Coronary artery (tissue), 2 donors: ENCODE results near the gene CDT1.

Experiments used
- DNase-seq: peaks from one replicate; pipeline ENCODE4 v3.0.0-alpha.2; 2017; ENCODE audit warnings: low spot score
- H3K27ac ChIP-seq, 2 donors: fragments of 200-600 bp; sonication (generic); one replicate each; pipeline ENCODE4 v1.5.1; 2016 to 2019
- H3K4me3 ChIP-seq: fragments of 200-600 bp; sonication (generic); 2 replicates; pipeline ENCODE4 v1.5.1; 2016; ENCODE audit warnings: mild to moderate bottlenecking, moderate library complexity
- TF ChIP-seq, protein P1 (sequence below): fragments of 200-600 bp; sonication (generic); IDR thresholded peaks from one replicate; pipeline ENCODE4 v1.5.1; 2019; ENCODE audit warnings: antibody characterized with exemption

The CDT1 gene

DNA sequence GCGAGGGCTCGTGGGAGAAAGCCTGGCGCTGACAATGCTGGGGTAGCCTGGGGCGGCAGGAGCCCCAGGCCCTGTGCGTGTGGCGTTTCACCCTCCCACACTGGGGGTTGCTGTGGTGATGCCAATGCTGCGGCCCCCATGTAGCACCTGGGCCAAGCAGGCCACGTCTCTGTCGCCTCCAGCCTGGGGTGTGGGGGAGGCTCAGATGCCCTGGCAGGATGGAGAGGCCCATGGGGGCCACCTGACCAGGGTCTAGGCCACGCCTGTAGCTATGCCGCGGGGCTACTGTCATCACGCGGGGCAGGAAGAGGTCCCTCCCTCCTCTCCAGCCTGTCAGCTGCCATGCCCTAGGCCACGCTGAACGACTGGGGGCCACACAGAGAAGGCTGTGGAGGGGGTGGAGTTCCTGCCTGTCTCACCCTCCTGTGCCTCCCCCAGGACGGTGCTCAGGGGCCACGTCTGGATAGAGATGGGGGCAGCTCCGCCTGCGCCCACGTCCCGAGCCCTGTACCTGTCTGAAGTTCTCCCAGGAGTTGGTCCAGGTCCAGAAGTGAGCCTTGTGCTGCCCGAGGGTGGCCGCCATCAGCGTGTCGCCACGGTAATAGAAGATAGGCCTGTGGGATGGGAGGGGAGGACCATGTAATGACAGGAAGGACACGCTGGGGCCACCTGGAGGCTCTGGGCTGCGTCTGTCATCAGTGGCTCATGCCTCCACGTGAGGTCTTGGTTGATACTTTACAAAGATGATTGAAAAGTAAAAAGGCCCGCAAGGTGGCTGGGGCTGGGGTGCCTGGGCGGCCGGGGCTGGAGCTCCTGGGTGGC is 20.9 kb downstream of the CDT1 start:
- Histone ChIP-seq H3K27ac (no peak overlapping the region), H3K4me3 (no peak overlapping the region)
- no peak for DNase-seq
- TF ChIP-seq, protein P1, sequence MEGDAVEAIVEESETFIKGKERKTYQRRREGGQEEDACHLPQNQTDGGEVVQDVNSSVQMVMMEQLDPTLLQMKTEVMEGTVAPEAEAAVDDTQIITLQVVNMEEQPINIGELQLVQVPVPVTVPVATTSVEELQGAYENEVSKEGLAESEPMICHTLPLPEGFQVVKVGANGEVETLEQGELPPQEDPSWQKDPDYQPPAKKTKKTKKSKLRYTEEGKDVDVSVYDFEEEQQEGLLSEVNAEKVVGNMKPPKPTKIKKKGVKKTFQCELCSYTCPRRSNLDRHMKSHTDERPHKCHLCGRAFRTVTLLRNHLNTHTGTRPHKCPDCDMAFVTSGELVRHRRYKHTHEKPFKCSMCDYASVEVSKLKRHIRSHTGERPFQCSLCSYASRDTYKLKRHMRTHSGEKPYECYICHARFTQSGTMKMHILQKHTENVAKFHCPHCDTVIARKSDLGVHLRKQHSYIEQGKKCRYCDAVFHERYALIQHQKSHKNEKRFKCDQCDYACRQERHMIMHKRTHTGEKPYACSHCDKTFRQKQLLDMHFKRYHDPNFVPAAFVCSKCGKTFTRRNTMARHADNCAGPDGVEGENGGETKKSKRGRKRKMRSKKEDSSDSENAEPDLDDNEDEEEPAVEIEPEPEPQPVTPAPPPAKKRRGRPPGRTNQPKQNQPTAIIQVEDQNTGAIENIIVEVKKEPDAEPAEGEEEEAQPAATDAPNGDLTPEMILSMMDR = no peak

DNA sequence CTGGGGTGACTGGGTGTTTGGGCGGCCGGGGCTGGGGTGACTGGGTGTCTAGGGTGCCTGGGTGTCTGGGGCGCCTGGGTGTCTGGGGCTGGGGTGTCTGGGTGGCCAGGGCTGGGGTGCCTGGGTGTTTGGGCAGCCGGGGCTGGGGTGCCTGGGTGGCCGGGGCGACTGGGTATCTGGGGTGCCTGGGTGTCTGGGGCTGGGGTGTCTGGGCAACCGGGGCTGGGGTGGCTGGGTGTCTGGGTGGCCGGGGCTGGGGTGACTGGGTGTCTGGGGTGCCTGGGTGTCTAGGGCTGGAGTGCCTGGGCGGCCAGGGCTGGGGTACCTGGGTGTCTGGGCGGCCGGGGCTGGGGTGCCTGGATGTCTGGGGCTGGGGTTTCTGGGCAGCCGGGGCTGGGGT is 21.6 kb downstream of the CDT1 start:
- Histone ChIP-seq H3K27ac (no peak overlapping the region), H3K4me3 (no peak overlapping the region)
- DNase-seq = no peak
- TF ChIP-seq, protein P1 = no peak

DNA sequence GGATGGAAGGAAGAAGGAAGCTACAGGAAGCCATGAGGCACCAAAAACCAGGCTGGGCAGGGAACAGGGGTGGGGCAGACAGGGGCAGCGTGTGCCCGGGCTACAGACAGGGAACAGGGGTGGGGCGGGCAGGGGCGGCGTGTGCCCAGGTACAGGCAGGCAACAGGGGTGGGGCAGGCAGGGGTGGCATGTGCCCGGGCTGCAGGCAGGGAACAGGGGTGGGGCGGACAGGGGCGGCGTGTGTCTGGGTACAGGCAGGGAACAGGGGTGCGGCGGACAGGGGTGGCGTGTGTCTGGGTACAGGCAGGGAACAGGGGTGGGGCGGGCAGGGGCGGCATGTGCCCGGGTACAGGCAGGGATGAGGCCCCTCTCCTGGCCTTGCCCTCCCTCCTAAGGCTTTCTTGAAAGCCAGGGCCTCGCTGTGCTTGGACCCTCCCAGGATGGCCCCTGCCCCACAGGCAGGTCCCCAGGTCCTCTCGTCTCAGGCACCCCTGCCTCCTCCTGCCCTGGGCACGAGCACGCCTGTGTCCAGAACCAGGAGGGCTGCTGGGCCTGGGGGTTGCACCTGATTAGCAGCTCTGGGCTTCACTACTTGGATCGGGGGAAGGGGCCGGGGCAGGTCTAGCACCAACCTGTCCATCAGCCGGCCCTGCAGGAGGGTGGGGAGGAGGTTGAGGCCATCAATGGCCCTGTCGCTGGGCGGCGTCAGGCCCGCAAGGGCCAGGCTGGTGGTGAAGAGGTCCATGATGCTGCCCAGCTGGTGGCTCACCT is 22.7 kb downstream of the CDT1 start:
- H3K27ac ChIP-seq = no peak overlapping the region
- TF ChIP-seq, protein P1 = no peak
- no peak for DNase-seq
- no peak overlapping the region for H3K4me3 ChIP-seq

DNA sequence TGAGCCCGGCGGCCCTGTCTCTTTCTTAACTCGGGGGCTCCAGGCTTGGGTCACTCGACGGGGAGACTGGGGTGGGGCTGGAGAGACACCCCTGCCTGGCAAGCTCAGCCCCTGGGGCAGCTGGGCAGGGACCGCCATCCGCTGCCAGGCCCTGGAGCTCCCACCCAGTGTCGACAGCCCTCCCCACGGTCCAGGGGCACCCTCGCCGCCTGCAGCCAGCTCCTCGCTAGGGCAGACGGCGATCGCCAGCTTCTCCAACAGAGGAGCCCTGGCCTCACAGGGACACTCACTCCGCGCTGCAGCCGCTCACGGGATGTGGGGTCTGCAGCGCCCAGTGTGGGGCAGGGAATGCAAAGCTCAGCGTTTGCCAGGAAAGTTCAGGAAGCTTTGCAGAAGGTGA is 24.1 kb downstream of the CDT1 start:
- TF ChIP-seq, protein P1 = no peak
- Histone ChIP-seq H3K27ac (no peak overlapping the region), H3K4me3 (no peak overlapping the region)
- DNase-seq = no peak

DNA sequence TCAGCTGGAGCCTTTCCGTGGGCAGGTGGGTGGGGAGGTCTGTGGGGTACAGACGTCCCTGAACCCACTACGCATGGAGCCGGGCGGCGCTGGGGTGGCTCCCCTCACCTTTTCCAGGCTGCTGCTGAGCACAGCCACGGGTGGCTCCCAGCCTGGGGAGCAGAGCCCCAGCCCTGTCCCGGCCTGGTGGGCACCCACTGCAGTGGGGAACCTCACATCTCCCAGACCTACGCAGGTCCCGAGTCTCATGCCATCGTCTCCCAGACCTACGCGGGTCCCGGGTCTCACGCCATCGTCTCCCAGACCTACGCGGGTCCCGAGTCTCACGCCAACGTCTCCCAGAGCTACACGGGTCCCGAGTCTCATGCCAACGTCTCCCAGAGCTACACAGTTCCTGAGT is 25.1 kb downstream of the CDT1 start:
- TF ChIP-seq, protein P1 = no peak
- DNase-seq = no peak
- no peak overlapping the region for H3K4me3 ChIP-seq
- H3K27ac ChIP-seq = no peak overlapping the region

DNA sequence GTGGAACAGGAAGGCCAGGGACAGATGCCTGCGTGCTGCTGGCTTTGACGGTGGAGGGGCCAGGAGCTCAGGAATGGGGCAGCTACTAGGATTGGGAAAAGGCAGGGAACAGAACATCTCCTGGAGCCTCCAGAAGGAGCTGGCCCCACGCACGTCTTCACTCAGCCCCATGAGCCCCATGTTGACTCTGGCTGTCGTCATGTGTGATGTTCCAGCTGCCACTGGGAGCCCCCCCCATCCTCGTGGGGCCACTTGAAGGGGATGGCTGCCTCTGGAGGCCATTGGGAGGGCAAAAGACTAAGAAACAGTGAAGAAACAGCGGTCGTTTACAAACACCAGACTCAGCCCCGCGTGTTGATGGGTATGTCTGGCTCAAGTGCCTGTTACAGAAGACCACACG is 26.7 kb downstream of the CDT1 start:
- DNase-seq = no peak
- H3K4me3 ChIP-seq = no peak overlapping the region
- TF ChIP-seq, protein P1 = no peak
- H3K27ac ChIP-seq = no peak overlapping the region
